ENCODE results near the gene C16orf90. TPM values are rescaled to one million over a fixed set of nuclear protein-coding genes. Genes with fewer than 3 reads are reported as not detected.

Gene C16orf90
- total RNA-seq, 1 experiment from 2014 or later = not detected

- TSS peak; percentile 88 for BruUV-seq (replicated peaks)
- DNase-seq (ENCODE audit: low spot score) = peak; percentile 72
- TF ChIP-seq CTCF (conservative IDR thresholded peaks at IDR 0.05; ENCODE audit: low read depth, low read length) (no peak), EZH2 (IDR thresholded peaks at IDR 0.05; ENCODE audit: borderline replicate concordance, low read depth, low read length, poor library complexity, severe bottlenecking) (no peak)
- H3K27ac ChIP-seq (ENCODE audit: low read depth, low read length, poor library complexity, severe bottlenecking) = peak overlapping the region; percentile 73
- intact Hi-C loops (cut with micrococcal nuclease; ENCODE audit: unreplicated experiment) = no loop called here
- H3K36me3 ChIP-seq (ENCODE audit: insufficient read depth, low read length, poor library complexity, severe bottlenecking) = peaks cover 6% of the 10 kb centered on the region
- ChIA-PET CTCF (interaction anchor here (0.6 kb wide), 1 partner anchor 293 kb away, joined by 15 read pairs; no protein-coding TSS in a partner anchor), POLR2A (ENCODE audit: low non-redundant PET) (interaction anchor here (0.6 to 0.7 kb wide), 2 partner anchors 10 to 36 kb away, joined by 3 to 7 read pairs; no protein-coding TSS in a partner anchor)
- no peaks in the 10 kb centered on the region for H3K4me1 ChIP-seq (ENCODE audit: insufficient read depth, low read length, poor library complexity, severe bottlenecking)
- no peaks in the 10 kb centered on the region for H3K9me3 ChIP-seq (ENCODE audit: low read depth, low read length, poor library complexity, severe bottlenecking)
- peak overlapping the region; percentile 67 for H3K4me3 ChIP-seq (ENCODE audit: low read depth, low read length, poor library complexity, severe bottlenecking)
- H3K27me3 ChIP-seq (replicated peaks; ENCODE audit: insufficient read depth, low read depth, low read length, poor library complexity) = no peaks in the 10 kb centered on the region
Measured at GRCh38 chr16:3444032-3444388, 51.3 kb downstream of the C16orf90 start.

Small RNAs within 50 kb of the gene (microRNA-seq; reads per million reads assigned to microRNA genes)
- gene MIR6126 = not detected

Other genes with a start within 250 kb of the C16orf90 start
- gene MEFV, start 238.9 kb downstream of the C16orf90 start, total RNA-seq (2021) = not detected in 2 replicates
- 30.0 and 34.8 TPM in 2 replicates for gene ZNF263, start 212.0 kb downstream of the C16orf90 start, total RNA-seq (2021)
- gene TIGD7, start 190.1 kb downstream of the C16orf90 start, total RNA-seq (2021) = 5.7 and 7.9 TPM in 2 replicates
- gene ZNF75A, start 190.0 kb downstream of the C16orf90 start, total RNA-seq (2021) = 40.9 and 44.5 TPM in 2 replicates
- gene OR2C1, start 139.6 kb downstream of the C16orf90 start, total RNA-seq (2021) = not detected in 2 replicates
- gene ZSCAN32, start 94.5 kb downstream of the C16orf90 start, total RNA-seq (2021) = 17.2 and 17.3 TPM in 2 replicates
- 12.2 and 13.7 TPM in 2 replicates for gene ZNF174, start 94.3 kb downstream of the C16orf90 start, total RNA-seq (2021)
- 2.4 and 2.8 TPM in 2 replicates for gene ZNF597, start 52.0 kb downstream of the C16orf90 start, total RNA-seq (2021)
- gene NAA60, start 51.8 kb downstream of the C16orf90 start, total RNA-seq (2021) = 39.4 and 40.7 TPM in 2 replicates
- gene CLUAP1, start 5.5 kb upstream of the C16orf90 start, total RNA-seq (2021) = 22.6 and 36.5 TPM in 2 replicates
- 0.07 and 0.09 TPM in 2 replicates for gene NLRC3, start 81.9 kb upstream of the C16orf90 start, total RNA-seq (2021)
- gene SLX4, start 116.1 kb upstream of the C16orf90 start, total RNA-seq (2021) = 15.1 and 16.1 TPM in 2 replicates
- gene DNASE1, start 159.2 kb upstream of the C16orf90 start, total RNA-seq (2021) = 17.9 and 19.1 TPM in 2 replicates
- 280 and 300 TPM in 2 replicates for gene TRAP1, start 222.0 kb upstream of the C16orf90 start, total RNA-seq (2021)